HCT116 (cell line): Measurements from ENCODE around the gene TMEM184A. TPM values are rescaled to one million over a fixed set of nuclear protein-coding genes. Genes with fewer than 3 reads are reported as not detected.

ENCODE experiments used
- ATAC-seq: fragments of 200-7000 bp; cut with Tn5 transposase; 2 replicates; pipeline ENCODE4 v1.9.1; 2020; ENCODE audit warnings: mild to moderate bottlenecking, moderate library complexity
- BruUV-seq: library from RNA; stranded (reverse); fragments of 400-500 nt; replicated peaks from 2 replicates; lab custom pipeline; 2021; lab: Mats Ljungman, UMichigan
- CTCF ChIA-PET: fragments of 300-600 bp; sonication (Branson Sonifier 250); formaldehyde crosslinking; loops from one replicate; lab custom pipeline; 2021; ENCODE audit warnings: antibody characterized with exemption; lab: Charles Lee
- POLR2A ChIA-PET: fragments of 300-600, 350-600 bp; sonication (Branson Sonifier 250); formaldehyde crosslinking; loops from one replicate; lab custom pipeline; 2021; ENCODE audit warnings: antibody characterized with exemption; lab: Charles Lee
- RAD21 ChIA-PET, 2 experiments: fragments of 300-600 bp; sonication (Branson Sonifier 250); formaldehyde crosslinking; loops; one replicate each; lab custom pipeline; 2023; ENCODE audit warnings: low total read pairs in 2 of 2; ENCODE audit not compliant: uncharacterized antibody in 2 of 2, unreplicated experiment in 2 of 2, low non-redundant PET in 1 of 2; lab: Charles Lee
- DNase-seq: peaks from one replicate; pipeline ENCODE4 v3.0.0-alpha.2; 2010; ENCODE audit warnings: low read depth, low spot score
- H2AFZ ChIP-seq: fragments of 200-600 bp; shearing (Covaris generic), sonication (generic); 2 replicates; pipeline ENCODE4 v1.6.1; 2017; ENCODE audit warnings: low read depth, mixed run types, mixed read lengths, antibody characterized with exemption, low read length; ENCODE audit not compliant: poor library complexity, severe bottlenecking
- H3K27ac ChIP-seq: 2 replicates; pipeline ENCODE4 v1.5.1; 2012; ENCODE audit warnings: low read depth, low read length
- H3K27me3 ChIP-seq: fragments of 200-600 bp; sonication (generic); 2 replicates; pipeline ENCODE4 v1.6.1; 2016; ENCODE audit warnings: mixed run types, low read length, mixed read lengths; ENCODE audit not compliant: insufficient read depth
- H3K36me3 ChIP-seq, 2 experiments: fragments of 200-500 bp in 1 of 2; fragments of 200-600 bp in 1 of 2; sonication (Bioruptor generic) in 1 of 2; sonication (generic) in 1 of 2; 2 replicates each; pipeline versions ENCODE4 v1.5.1 to v1.6.1; 2014 to 2016; ENCODE audit warnings: low read length in 2 of 2, inconsistent platforms in 1 of 2, mixed read lengths in 1 of 2, mixed run types in 1 of 2; ENCODE audit not compliant: insufficient read depth in 2 of 2, control insufficient read depth in 1 of 2
- H3K4me1 ChIP-seq, 2 experiments: fragments of 200-600 bp in 1 of 2; sonication (generic) in 1 of 2; 2 replicates each; pipeline versions ENCODE4 v1.5.1 to v1.6.1; 2012 to 2017; ENCODE audit warnings: low read length in 2 of 2, inconsistent platforms in 1 of 2, mild to moderate bottlenecking in 1 of 2, mixed read lengths in 1 of 2, mixed run types in 1 of 2, moderate library complexity in 1 of 2; ENCODE audit not compliant: insufficient read depth in 2 of 2, control insufficient read depth in 1 of 2
- H3K4me2 ChIP-seq: fragments of 200-600 bp; sonication (generic); 2 replicates; pipeline ENCODE4 v1.6.1; 2017; ENCODE audit warnings: mixed run types, low read length, mixed read lengths
- H3K4me3 ChIP-seq, 2 experiments: fragments of 200-600 bp in 1 of 2; sonication (generic) in 1 of 2; replicated peaks in 1 of 2; 2 replicates each; pipeline ENCODE4 v1.5.1; 2011 to 2016; ENCODE audit warnings: low read length in 2 of 2, control low read depth in 1 of 2, low read depth in 1 of 2, mild to moderate bottlenecking in 1 of 2, mixed read lengths in 1 of 2, mixed run types in 1 of 2
- H3K79me2 ChIP-seq: fragments of 200-600 bp; sonication (generic); 2 replicates; pipeline ENCODE4 v1.6.1; 2017; ENCODE audit warnings: mild to moderate bottlenecking, mixed run types, low read length, moderate library complexity, mixed read lengths; ENCODE audit not compliant: insufficient read depth
- H3K9ac ChIP-seq: fragments of 200-600 bp; sonication (generic); 2 replicates; pipeline ENCODE4 v1.6.1; 2016; ENCODE audit warnings: low read length, mixed read lengths
- H3K9me2 ChIP-seq: fragments of 200-600 bp; sonication (generic), shearing (Covaris generic); 2 replicates; pipeline ENCODE4 v1.6.1; 2017; ENCODE audit warnings: mixed run types, mild to moderate bottlenecking, moderate library complexity; ENCODE audit not compliant: insufficient read depth
- H3K9me3 ChIP-seq, 2 experiments: fragments of 200-500 bp in 1 of 2; fragments of 200-600 bp in 1 of 2; sonication (Bioruptor generic) in 1 of 2; sonication (generic) in 1 of 2; 2 replicates each; pipeline ENCODE4 v1.6.1; 2014 to 2017; ENCODE audit warnings: low read length in 2 of 2, mixed read lengths in 2 of 2, inconsistent platforms in 1 of 2, low read depth in 1 of 2, mild to moderate bottlenecking in 1 of 2, mixed run types in 1 of 2, moderate library complexity in 1 of 2; ENCODE audit not compliant: control insufficient read depth in 1 of 2, insufficient read depth in 1 of 2
- H4K20me1 ChIP-seq: fragments of 200-600 bp; sonication (generic), shearing (Covaris generic); 2 replicates; pipeline ENCODE4 v1.6.1; 2017; ENCODE audit warnings: mixed run types, mild to moderate bottlenecking, moderate library complexity; ENCODE audit not compliant: insufficient read depth
- ATF3 ChIP-seq: IDR thresholded peaks from 2 replicates; pipeline ENCODE4 v1.6.1; 2012
- CEBPB ChIP-seq: IDR thresholded peaks from 2 replicates; pipeline ENCODE4 v1.6.1; 2012; ENCODE audit warnings: low read depth
- CTCF ChIP-seq, 3 experiments: fragments of 200-600 bp in 1 of 3; sonication (generic) in 1 of 3; IDR thresholded peaks in 2 of 3; conservative IDR thresholded peaks in 1 of 3; 2 replicates each; pipeline ENCODE4 v1.5.1; 2012 to 2017; ENCODE audit warnings: low read depth in 2 of 3, low read length in 2 of 3, antibody characterized with exemption in 1 of 3, borderline replicate concordance in 1 of 3, control low read depth in 1 of 3, mild to moderate bottlenecking in 1 of 3, mixed read lengths in 1 of 3, mixed run types in 1 of 3, moderate library complexity in 1 of 3; ENCODE audit not compliant: insufficient read depth in 1 of 3
- EGR1 ChIP-seq: IDR thresholded peaks from 2 replicates; pipeline ENCODE4 v1.6.1; 2012; ENCODE audit warnings: low read depth
- EZH2 ChIP-seq: fragments of 200-600 bp; sonication (generic); IDR thresholded peaks from 2 replicates; pipeline ENCODE4 v1.6.1; 2017; ENCODE audit warnings: antibody characterized with exemption, mixed run types
- FOSL1 ChIP-seq: IDR thresholded peaks from 2 replicates; pipeline ENCODE4 v1.6.1; 2012; ENCODE audit warnings: low read depth
- JUND ChIP-seq: IDR thresholded peaks from 2 replicates; pipeline ENCODE4 v1.6.1; 2012
- MAX ChIP-seq: IDR thresholded peaks from 2 replicates; pipeline ENCODE4 v1.6.1; 2012
- RAD21 ChIP-seq: IDR thresholded peaks from 2 replicates; pipeline ENCODE4 v1.6.1; 2012; ENCODE audit warnings: low read depth, mild to moderate bottlenecking
- SP1 ChIP-seq: IDR thresholded peaks from 2 replicates; pipeline ENCODE4 v1.6.1; 2012; ENCODE audit warnings: low read depth
- TCF7L2 ChIP-seq: IDR thresholded peaks from 2 replicates; pipeline ENCODE4 v1.7.0; 2011; ENCODE audit warnings: borderline replicate concordance, inconsistent platforms; ENCODE audit not compliant: insufficient read depth, insufficient read length; ENCODE audit errors: extremely low read depth
- ZBTB33 ChIP-seq: IDR thresholded peaks from 2 replicates; pipeline ENCODE4 v1.6.1; 2011; ENCODE audit warnings: mild to moderate bottlenecking, low read length, moderate library complexity; ENCODE audit not compliant: insufficient replicate concordance; ENCODE audit errors: extremely low read depth
- ZFX ChIP-seq: fragments of 450-650 bp; IDR thresholded peaks from 2 replicates; pipeline ENCODE4 v1.6.1; 2017
- ZNF274 ChIP-seq: fragments of 200-500 bp; sonication (Bioruptor generic); IDR thresholded peaks from 2 replicates; pipeline ENCODE4 v1.6.1; 2014; ENCODE audit warnings: mild to moderate bottlenecking, low read depth, low read length, inconsistent platforms
- intact Hi-C: fragments of 100-400 bp; cut with micrococcal nuclease; formaldehyde crosslinking; loops from 2 replicates; pipeline ENCODE4 v1.10.0; 2022
- total RNA-seq: library from RNA; stranded (reverse); gene quantifications from one replicate; pipeline ENCODE4 v1.2.1, GENCODE V29; 2021; ENCODE audit not compliant: unreplicated experiment

Gene TMEM184A
- total RNA-seq, 1 experiment from 2014 or later: 34.8 TPM

- Histone ChIP-seq H3K27me3 (no peaks in the 10 kb centered on the region), H3K4me1 (peaks cover 48 to 80% of the 10 kb centered on the region in 2 experiments), H3K9ac (peak overlapping the region; percentile 95), H3K9me2 (no peaks in the 10 kb centered on the region), H3K4me2 (peak overlapping the region; percentile 86), H3K27ac (peak overlapping the region; percentile 92), H3K4me3 (peak overlapping the region; percentile 78 to 82), H4K20me1 (no peaks in the 10 kb centered on the region; the same call in 1 of the 2 replicates), H2AFZ (no peak overlapping the region), H3K9me3 (no peaks in the 10 kb centered on the region), H3K79me2 (peaks cover 49% of the 10 kb centered on the region), H3K36me3 (peaks cover 0 to 2% of the 10 kb centered on the region in 2 experiments; a peak in 2 of 4 replicates)
- BruUV-seq: no TSS peak
- CTCF ChIA-PET: no interaction called here
- RAD21 ChIA-PET: no interaction called here
- intact Hi-C loops: no loop called here
- peak; percentile 15 for ATAC-seq
- POLR2A ChIA-PET: no interaction called here
- DNase-seq: no peak
- TF ChIP-seq ZFX: peak; percentile 65; the same call in 1 of the 2 replicates
- no peak for TF ChIP-seq ATF3
- TF ChIP-seq, all 23 proteins: peak for 1
Measured at GRCh38 chr7:1530946-1531262, 25.1 kb downstream of the TMEM184A start.

GRCh38 chr7:1529383-1530116, 26.5 kb downstream of the TMEM184A start:
- POLR2A ChIA-PET: no interaction called here
- peak overlapping the region; percentile 79 for H3K4me2 ChIP-seq
- TF ChIP-seq CTCF (IDR thresholded peaks at IDR 0.05 in 2 of 3, conservative IDR thresholded peaks at IDR 0.05 in 1 of 3; ENCODE audit: borderline replicate concordance in 1 of 3, insufficient read depth in 1 of 3, low read depth in 2 of 3, low read length in 2 of 3) (no peak), SP1 (no peak), ZBTB33 (no peak), EGR1 (no peak), RAD21 (no peak), ATF3 (no peak), TCF7L2 (no peak), CEBPB (no peak), FOSL1 (no peak), MAX (no peak), ZNF274 (no peak), EZH2 (no peak), JUND (no peak)

More at GRCh38 chr7:1529383-1530116, 26.5 kb downstream of the TMEM184A start:
- no peaks in the 10 kb centered on the region for H3K36me3 ChIP-seq
- no peaks in the 10 kb centered on the region; the same call in 1 of the 2 replicates for H4K20me1 ChIP-seq
- no peak for DNase-seq
- no TSS peak for BruUV-seq
- ChIA-PET CTCF (no interaction called here), RAD21 (interaction anchor here in 1 of 2 experiments (0.6 kb wide), 1 partner anchor 23 kb away, joined by 4 read pairs; no protein-coding TSS in a partner anchor)
- H3K4me1 ChIP-seq: peaks cover 43 to 71% of the 10 kb centered on the region in 2 experiments
- intact Hi-C loops: no loop called here
- H3K27ac ChIP-seq: peak overlapping the region; percentile 33; the same call in 1 of the 2 replicates
- no peaks in the 10 kb centered on the region for H3K9me2 ChIP-seq
- H3K9ac ChIP-seq: peak overlapping the region; percentile 59
- H3K9me3 ChIP-seq: no peaks in the 10 kb centered on the region
- H3K79me2 ChIP-seq: peaks cover 35% of the 10 kb centered on the region
- H2AFZ ChIP-seq: peak overlapping the region; percentile 35
- no peaks in the 10 kb centered on the region for H3K27me3 ChIP-seq
- no peak for ATAC-seq
- peak overlapping the region; percentile 45 to 52 for H3K4me3 ChIP-seq
